Endothelial cell of umbilical vein (primary cell): ENCODE results near the gene TRIM62.

ENCODE experiments used
- CTCF ChIP-seq, 2 donors: IDR thresholded peaks; 1 replicate in 1 of 2; 2 replicates in 1 of 2; pipeline ENCODE4 v1.5.1; 2011; ENCODE audit warnings: low read length in 2 of 2, mild to moderate bottlenecking in 2 of 2, moderate library complexity in 2 of 2, control low read depth in 1 of 2, inconsistent platforms in 1 of 2, low read depth in 1 of 2; ENCODE audit not compliant: insufficient read depth in 1 of 2; ENCODE audit errors: extremely low read depth in 1 of 2
- POLR2A ChIP-seq: IDR thresholded peaks from 2 replicates; pipeline ENCODE4 v1.6.1; 2012; ENCODE audit warnings: low read depth, mild to moderate bottlenecking, control low read depth, low read length

GRCh38 chr1:33120436-33121231 is 61.2 kb downstream of the TRIM62 start:
- TF ChIP-seq CTCF (IDR thresholded peaks at IDR 0.05; ENCODE audit: extremely low read depth in 1 of 2, insufficient read depth in 1 of 2, low read depth in 1 of 2, low read length in 2 of 2) (no peak), POLR2A (no peak)
